SJCRH30 (cell line): Measurements from ENCODE around the gene HOXB4. TPM values are rescaled to one million over a fixed set of nuclear protein-coding genes. Genes with fewer than 3 reads are reported as not detected.

Experiments used
- DNase-seq, 2 experiments: peaks; one replicate each; pipeline ENCODE4 v3.0.0-alpha.2; 2015 to 2020
- H3K27ac ChIP-seq: fragments of 250-450 bp; sonication (Bioruptor Pico); 2 replicates; pipeline ENCODE4 v1.5.1; 2020; ENCODE audit warnings: mild to moderate bottlenecking, moderate library complexity
- H3K27me3 ChIP-seq: fragments of 250-450 bp; sonication (Bioruptor Pico); 2 replicates; pipeline ENCODE4 v1.5.1; 2020; ENCODE audit warnings: mild to moderate bottlenecking, moderate library complexity
- H3K36me3 ChIP-seq: fragments of 250-450 bp; sonication (Bioruptor Pico); 2 replicates; pipeline ENCODE4 v1.5.1; 2020; ENCODE audit warnings: mild to moderate bottlenecking, moderate library complexity
- H3K4me1 ChIP-seq: fragments of 250-450 bp; sonication (Bioruptor Pico); 2 replicates; pipeline ENCODE4 v1.5.1; 2020; ENCODE audit warnings: mild to moderate bottlenecking, moderate library complexity
- H3K4me3 ChIP-seq: fragments of 250-450 bp; sonication (Bioruptor Pico); 2 replicates; pipeline ENCODE4 v1.5.1; 2020; ENCODE audit warnings: mild to moderate bottlenecking, moderate library complexity
- H3K9me3 ChIP-seq: fragments of 250-450 bp; sonication (Bioruptor Pico); replicated peaks from 2 replicates; pipeline ENCODE4 v1.5.1; 2020; ENCODE audit warnings: mild to moderate bottlenecking, moderate library complexity
- total RNA-seq: library from RNA; depleted of rRNA; stranded (reverse); fragments of >200 nt; shearing (Covaris generic); gene quantifications from 2 replicates; pipeline ENCODE4 v1.2.3, GENCODE V29; 2014

HOXB4 gene
- total RNA-seq, 1 experiment from 2014 or later = 4.3 TPM

- Histone ChIP-seq H3K4me3 (peak within 1 kb of the TSS; percentile 84), H3K27ac (peak within 1 kb of the TSS; percentile 74), H3K4me1 (no peaks in the 10 kb centered on the region; the same call in 1 of the 2 replicates), H3K36me3 (no peaks in the 10 kb centered on the region), H3K9me3 (no peaks in the 10 kb centered on the region), H3K27me3 (no peaks in the 10 kb centered on the region; the same call in 1 of the 2 replicates)
- DNase-seq = peak; percentile 81 to 82
Observed at GRCh38 chr17:48610282-48611211, 32.4 kb upstream of the HOXB4 start, which contains the start of gene HOXB7. HOXB7 (minus strand) TSS chr17:48611017; CDS start chr17:48610918, 99 bp downstream.

- Histone ChIP-seq H3K27me3 (no peaks in the 10 kb centered on the region), H3K27ac (peak overlapping the region; percentile 74), H3K36me3 (no peaks in the 10 kb centered on the region), H3K9me3 (no peaks in the 10 kb centered on the region), H3K4me1 (no peaks in the 10 kb centered on the region; the same call in 1 of the 2 replicates), H3K4me3 (peak overlapping the region; percentile 84)
- peak in 1 of 2 experiments; percentile 37 for DNase-seq
Observed at GRCh38 chr17:48609759-48610281, 31.7 kb upstream of the HOXB4 start.

GRCh38 chr17:48609033-48609432 is 30.9 kb upstream of the HOXB4 start:
- H3K4me1 ChIP-seq = no peaks in the 10 kb centered on the region; the same call in 1 of the 2 replicates
- H3K4me3 ChIP-seq = no peak overlapping the region
- H3K27ac ChIP-seq = no peak overlapping the region
- no peaks in the 10 kb centered on the region for H3K36me3 ChIP-seq
- H3K9me3 ChIP-seq = no peaks in the 10 kb centered on the region
- no peak for DNase-seq
- H3K27me3 ChIP-seq = no peaks in the 10 kb centered on the region

- Histone ChIP-seq H3K9me3 (no peaks in the 10 kb centered on the region), H3K27me3 (no peaks in the 10 kb centered on the region), H3K4me3 (no peak overlapping the region)
Observed at GRCh38 chr17:48608494-48608834, 30.3 kb upstream of the HOXB4 start.

GRCh38 chr17:48606892-48607614 is 28.9 kb upstream of the HOXB4 start:
- Histone ChIP-seq H3K4me1 (no peaks in the 10 kb centered on the region; the same call in 1 of the 2 replicates), H3K27ac (no peak overlapping the region), H3K9me3 (no peaks in the 10 kb centered on the region), H3K27me3 (no peaks in the 10 kb centered on the region), H3K36me3 (no peaks in the 10 kb centered on the region), H3K4me3 (no peak overlapping the region)
- no peak for DNase-seq

More at GRCh38 chr17:48608494-48608834, 30.3 kb upstream of the HOXB4 start:
- DNase-seq = no peak
- Histone ChIP-seq H3K4me1 (no peaks in the 10 kb centered on the region; the same call in 1 of the 2 replicates), H3K27ac (no peak overlapping the region), H3K36me3 (no peaks in the 10 kb centered on the region)

- Histone ChIP-seq H3K4me1 (no peaks in the 10 kb centered on the region; the same call in 1 of the 2 replicates), H3K4me3 (no peak overlapping the region), H3K27ac (no peak overlapping the region), H3K27me3 (no peaks in the 10 kb centered on the region), H3K36me3 (no peaks in the 10 kb centered on the region), H3K9me3 (no peaks in the 10 kb centered on the region)
- DNase-seq = no peak
Observed at GRCh38 chr17:48605991-48606891, 28.1 kb upstream of the HOXB4 start.

GRCh38 chr17:48605409-48605919 is 27.3 kb upstream of the HOXB4 start:
- Histone ChIP-seq H3K36me3 (no peaks in the 10 kb centered on the region), H3K4me3 (peak overlapping the region; percentile 62), H3K4me1 (no peaks in the 10 kb centered on the region; the same call in 1 of the 2 replicates), H3K27me3 (no peaks in the 10 kb centered on the region), H3K9me3 (no peaks in the 10 kb centered on the region), H3K27ac (peak overlapping the region; percentile 48)
- DNase-seq = peak in 1 of 2 experiments; percentile 30

GRCh38 chr17:48604770-48605329 is 26.7 kb upstream of the HOXB4 start, which contains the start of gene HOXB6:
HOXB6 (minus strand) TSS chr17:48604986; CDS start chr17:48598150, 6,836 bp downstream.
- Histone ChIP-seq H3K36me3 (no peaks in the 10 kb centered on the region), H3K9me3 (no peaks in the 10 kb centered on the region), H3K27ac (peak within 1 kb of the TSS; percentile 48), H3K4me3 (peak within 1 kb of the TSS; percentile 62), H3K4me1 (no peaks in the 10 kb centered on the region; the same call in 1 of the 2 replicates), H3K27me3 (no peaks in the 10 kb centered on the region)
- peak in 1 of 2 experiments; percentile 41 for DNase-seq

GRCh38 chr17:48603959-48604769 is 26.0 kb upstream of the HOXB4 start:
- Histone ChIP-seq H3K4me1 (no peaks in the 10 kb centered on the region), H3K27ac (peak overlapping the region; percentile 48), H3K9me3 (no peaks in the 10 kb centered on the region), H3K27me3 (no peaks in the 10 kb centered on the region; the same call in 1 of the 2 replicates), H3K36me3 (no peaks in the 10 kb centered on the region), H3K4me3 (peak overlapping the region; percentile 62)
- peak; percentile 73 to 78 for DNase-seq

- H3K4me1 ChIP-seq = no peaks in the 10 kb centered on the region
- no peak overlapping the region for H3K27ac ChIP-seq
- DNase-seq = no peak
- no peaks in the 10 kb centered on the region; the same call in 1 of the 2 replicates for H3K27me3 ChIP-seq
- H3K9me3 ChIP-seq = no peaks in the 10 kb centered on the region
- H3K4me3 ChIP-seq = no peak overlapping the region
- no peaks in the 10 kb centered on the region for H3K36me3 ChIP-seq
Observed at GRCh38 chr17:48601539-48602425, 23.6 kb upstream of the HOXB4 start.

- DNase-seq = no peak
- H3K36me3 ChIP-seq = no peaks in the 10 kb centered on the region
- no peak overlapping the region for H3K27ac ChIP-seq
- no peaks in the 10 kb centered on the region for H3K9me3 ChIP-seq
- H3K27me3 ChIP-seq = no peaks in the 10 kb centered on the region; the same call in 1 of the 2 replicates
- no peak overlapping the region for H3K4me3 ChIP-seq
- no peaks in the 10 kb centered on the region for H3K4me1 ChIP-seq
Observed at GRCh38 chr17:48601207-48601538, 23.0 kb upstream of the HOXB4 start.
